ENCODE measurements around the gene RAB24. TPM values are rescaled to one million over a fixed set of nuclear protein-coding genes. Genes with fewer than 3 reads are reported as not detected.
A peak's percentile ranks its signal among the peaks of the same experiment; 100 is the strongest.

The RAB24 gene
- total and polyA plus RNA-seq, 4 donors = 8.5 to 19.0 (median 12.0) TPM

DNA sequence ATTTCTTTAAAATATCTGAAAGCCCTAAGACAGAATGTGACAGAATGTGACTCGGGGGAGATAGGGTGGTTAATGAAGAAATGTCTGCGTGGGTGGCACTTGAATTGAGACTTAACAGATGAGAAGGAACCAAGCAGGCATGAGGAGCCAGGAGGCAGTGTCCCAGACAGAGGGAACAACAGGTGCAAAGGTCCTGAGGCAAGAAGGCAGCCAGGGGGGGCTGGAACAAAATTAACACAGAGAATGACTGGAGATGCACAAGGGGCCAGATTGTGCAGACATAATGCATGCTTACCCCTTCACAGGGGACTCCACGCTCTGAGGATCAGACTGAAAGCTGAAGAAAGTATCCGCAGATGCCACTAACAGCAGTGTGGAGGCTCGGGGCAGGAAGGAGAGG lies 46.2 kb upstream of the RAB24 start:
- Histone ChIP-seq H3K27me3 (ENCODE audit: control insufficient read depth in 4 of 4, insufficient read depth in 4 of 4, low read length in 3 of 4) (no peaks in the 10 kb centered on the region), H3K4me1 (ENCODE audit: control insufficient read depth in 4 of 4, insufficient read depth in 4 of 4, low read length in 3 of 4) (peaks cover 15 to 62% (median 52%) of the 10 kb centered on the region in 4 donors), H3K27ac (ENCODE audit: low read depth in 1 of 2, low read length in 2 of 2) (peak overlapping the region in 1 of 2 donors; percentile 3), H3K36me3 (ENCODE audit: control insufficient read depth in 4 of 4, insufficient read depth in 3 of 4, low read depth in 1 of 4, low read length in 3 of 4) (peaks cover 0 to 9% (median 1%) of the 10 kb centered on the region in 4 donors), H3K4me3 (ENCODE audit: low read depth in 1 of 3, low read length in 3 of 3) (peak overlapping the region in 2 of 3 donors; percentile 75 to 99), H3K9me3 (ENCODE audit: control insufficient read depth in 4 of 4, low read length in 3 of 4) (no peaks in the 10 kb centered on the region), H3K9ac (ENCODE audit: low read depth in 1 of 2, low read length in 2 of 2) (no peak overlapping the region)
- WGBS = 83% methylated on average over 5 of the region's 5 CpGs
- DNase-seq (ENCODE audit: low spot score) = no peak
- no peak for TF ChIP-seq HNF4G (IDR thresholded peaks at IDR 0.05)
- TF ChIP-seq, protein P1, sequence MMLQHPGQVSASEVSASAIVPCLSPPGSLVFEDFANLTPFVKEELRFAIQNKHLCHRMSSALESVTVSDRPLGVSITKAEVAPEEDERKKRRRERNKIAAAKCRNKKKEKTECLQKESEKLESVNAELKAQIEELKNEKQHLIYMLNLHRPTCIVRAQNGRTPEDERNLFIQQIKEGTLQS (IDR thresholded peaks at IDR 0.05) = no peak
- TF ChIP-seq, protein P2, sequence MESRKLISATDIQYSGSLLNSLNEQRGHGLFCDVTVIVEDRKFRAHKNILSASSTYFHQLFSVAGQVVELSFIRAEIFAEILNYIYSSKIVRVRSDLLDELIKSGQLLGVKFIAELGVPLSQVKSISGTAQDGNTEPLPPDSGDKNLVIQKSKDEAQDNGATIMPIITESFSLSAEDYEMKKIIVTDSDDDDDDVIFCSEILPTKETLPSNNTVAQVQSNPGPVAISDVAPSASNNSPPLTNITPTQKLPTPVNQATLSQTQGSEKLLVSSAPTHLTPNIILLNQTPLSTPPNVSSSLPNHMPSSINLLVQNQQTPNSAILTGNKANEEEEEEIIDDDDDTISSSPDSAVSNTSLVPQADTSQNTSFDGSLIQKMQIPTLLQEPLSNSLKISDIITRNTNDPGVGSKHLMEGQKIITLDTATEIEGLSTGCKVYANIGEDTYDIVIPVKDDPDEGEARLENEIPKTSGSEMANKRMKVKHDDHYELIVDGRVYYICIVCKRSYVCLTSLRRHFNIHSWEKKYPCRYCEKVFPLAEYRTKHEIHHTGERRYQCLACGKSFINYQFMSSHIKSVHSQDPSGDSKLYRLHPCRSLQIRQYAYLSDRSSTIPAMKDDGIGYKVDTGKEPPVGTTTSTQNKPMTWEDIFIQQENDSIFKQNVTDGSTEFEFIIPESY (IDR thresholded peaks at IDR 0.05) = no peak
- no peak for TF ChIP-seq FOXA2 (IDR thresholded peaks at IDR 0.05)
- TF ChIP-seq HNF4A (conservative IDR thresholded peaks at IDR 0.05) = peak in 1 of 2 donors; percentile 2
- no peak for TF ChIP-seq RAD21 (IDR thresholded peaks at IDR 0.05)
- TF ChIP-seq, protein P3, sequence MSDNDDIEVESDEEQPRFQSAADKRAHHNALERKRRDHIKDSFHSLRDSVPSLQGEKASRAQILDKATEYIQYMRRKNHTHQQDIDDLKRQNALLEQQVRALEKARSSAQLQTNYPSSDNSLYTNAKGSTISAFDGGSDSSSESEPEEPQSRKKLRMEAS (IDR thresholded peaks at IDR 0.05) = no peak

DNA sequence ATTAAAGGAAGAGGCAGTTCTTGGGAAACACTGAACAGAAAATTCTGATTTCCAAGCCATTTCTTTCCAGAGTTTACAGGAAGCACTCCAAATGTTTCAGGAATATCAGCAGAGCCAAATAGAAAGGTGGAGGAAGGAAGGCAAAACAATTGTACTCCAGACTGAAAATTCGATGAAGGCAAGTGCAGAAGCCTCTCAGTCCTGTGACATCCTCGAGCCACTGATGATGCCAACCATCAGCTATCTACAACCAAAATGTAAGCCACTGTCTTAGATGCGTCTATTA lies 45.8 kb upstream of the RAB24 start:
- no peak for DNase-seq (ENCODE audit: low spot score)
- Histone ChIP-seq H3K36me3 (ENCODE audit: control insufficient read depth in 4 of 4, insufficient read depth in 3 of 4, low read depth in 1 of 4, low read length in 3 of 4) (peaks cover 0 to 9% (median 2%) of the 10 kb centered on the region in 4 donors), H3K4me3 (ENCODE audit: low read depth in 1 of 3, low read length in 3 of 3) (no peak overlapping the region), H3K9me3 (ENCODE audit: control insufficient read depth in 4 of 4, low read length in 3 of 4) (no peaks in the 10 kb centered on the region), H3K4me1 (ENCODE audit: control insufficient read depth in 4 of 4, insufficient read depth in 4 of 4, low read length in 3 of 4) (peaks cover 14 to 57% (median 48%) of the 10 kb centered on the region in 4 donors), H3K9ac (ENCODE audit: low read depth in 1 of 2, low read length in 2 of 2) (no peak overlapping the region), H3K27me3 (ENCODE audit: control insufficient read depth in 4 of 4, insufficient read depth in 4 of 4, low read length in 3 of 4) (no peaks in the 10 kb centered on the region), H3K27ac (ENCODE audit: low read depth in 1 of 2, low read length in 2 of 2) (no peak overlapping the region)
- WGBS = 66% methylated on average over 3 of the region's 3 CpGs
- TF ChIP-seq, protein P3 (IDR thresholded peaks at IDR 0.05) = no peak
- TF ChIP-seq RAD21 (IDR thresholded peaks at IDR 0.05) (no peak), GABPA (IDR thresholded peaks at IDR 0.05 in 1 of 2, conservative IDR thresholded peaks at IDR 0.05 in 1 of 2) (no peak), RXRA (IDR thresholded peaks at IDR 0.05) (no peak), HNF4G (IDR thresholded peaks at IDR 0.05) (no peak), EGR1 (IDR thresholded peaks at IDR 0.05; ENCODE audit: low read depth in 2 of 2) (no peak), FOXA2 (IDR thresholded peaks at IDR 0.05) (no peak), NR2F2 (IDR thresholded peaks at IDR 0.05) (no peak), HNF4A (conservative IDR thresholded peaks at IDR 0.05) (no peak), FOXA1 (IDR thresholded peaks at IDR 0.05) (no peak), YY1 (IDR thresholded peaks at IDR 0.05) (no peak), JUND (IDR thresholded peaks at IDR 0.05) (no peak), TAF1 (conservative IDR thresholded peaks at IDR 0.05) (no peak), SP1 (IDR thresholded peaks at IDR 0.05) (no peak)
- TF ChIP-seq, protein P4, sequence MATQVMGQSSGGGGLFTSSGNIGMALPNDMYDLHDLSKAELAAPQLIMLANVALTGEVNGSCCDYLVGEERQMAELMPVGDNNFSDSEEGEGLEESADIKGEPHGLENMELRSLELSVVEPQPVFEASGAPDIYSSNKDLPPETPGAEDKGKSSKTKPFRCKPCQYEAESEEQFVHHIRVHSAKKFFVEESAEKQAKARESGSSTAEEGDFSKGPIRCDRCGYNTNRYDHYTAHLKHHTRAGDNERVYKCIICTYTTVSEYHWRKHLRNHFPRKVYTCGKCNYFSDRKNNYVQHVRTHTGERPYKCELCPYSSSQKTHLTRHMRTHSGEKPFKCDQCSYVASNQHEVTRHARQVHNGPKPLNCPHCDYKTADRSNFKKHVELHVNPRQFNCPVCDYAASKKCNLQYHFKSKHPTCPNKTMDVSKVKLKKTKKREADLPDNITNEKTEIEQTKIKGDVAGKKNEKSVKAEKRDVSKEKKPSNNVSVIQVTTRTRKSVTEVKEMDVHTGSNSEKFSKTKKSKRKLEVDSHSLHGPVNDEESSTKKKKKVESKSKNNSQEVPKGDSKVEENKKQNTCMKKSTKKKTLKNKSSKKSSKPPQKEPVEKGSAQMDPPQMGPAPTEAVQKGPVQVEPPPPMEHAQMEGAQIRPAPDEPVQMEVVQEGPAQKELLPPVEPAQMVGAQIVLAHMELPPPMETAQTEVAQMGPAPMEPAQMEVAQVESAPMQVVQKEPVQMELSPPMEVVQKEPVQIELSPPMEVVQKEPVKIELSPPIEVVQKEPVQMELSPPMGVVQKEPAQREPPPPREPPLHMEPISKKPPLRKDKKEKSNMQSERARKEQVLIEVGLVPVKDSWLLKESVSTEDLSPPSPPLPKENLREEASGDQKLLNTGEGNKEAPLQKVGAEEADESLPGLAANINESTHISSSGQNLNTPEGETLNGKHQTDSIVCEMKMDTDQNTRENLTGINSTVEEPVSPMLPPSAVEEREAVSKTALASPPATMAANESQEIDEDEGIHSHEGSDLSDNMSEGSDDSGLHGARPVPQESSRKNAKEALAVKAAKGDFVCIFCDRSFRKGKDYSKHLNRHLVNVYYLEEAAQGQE (IDR thresholded peaks at IDR 0.05) = no peak
- TF ChIP-seq, protein P1 (IDR thresholded peaks at IDR 0.05) = no peak
- TF ChIP-seq, protein P5, sequence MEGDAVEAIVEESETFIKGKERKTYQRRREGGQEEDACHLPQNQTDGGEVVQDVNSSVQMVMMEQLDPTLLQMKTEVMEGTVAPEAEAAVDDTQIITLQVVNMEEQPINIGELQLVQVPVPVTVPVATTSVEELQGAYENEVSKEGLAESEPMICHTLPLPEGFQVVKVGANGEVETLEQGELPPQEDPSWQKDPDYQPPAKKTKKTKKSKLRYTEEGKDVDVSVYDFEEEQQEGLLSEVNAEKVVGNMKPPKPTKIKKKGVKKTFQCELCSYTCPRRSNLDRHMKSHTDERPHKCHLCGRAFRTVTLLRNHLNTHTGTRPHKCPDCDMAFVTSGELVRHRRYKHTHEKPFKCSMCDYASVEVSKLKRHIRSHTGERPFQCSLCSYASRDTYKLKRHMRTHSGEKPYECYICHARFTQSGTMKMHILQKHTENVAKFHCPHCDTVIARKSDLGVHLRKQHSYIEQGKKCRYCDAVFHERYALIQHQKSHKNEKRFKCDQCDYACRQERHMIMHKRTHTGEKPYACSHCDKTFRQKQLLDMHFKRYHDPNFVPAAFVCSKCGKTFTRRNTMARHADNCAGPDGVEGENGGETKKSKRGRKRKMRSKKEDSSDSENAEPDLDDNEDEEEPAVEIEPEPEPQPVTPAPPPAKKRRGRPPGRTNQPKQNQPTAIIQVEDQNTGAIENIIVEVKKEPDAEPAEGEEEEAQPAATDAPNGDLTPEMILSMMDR (IDR thresholded peaks at IDR 0.05; ENCODE audit: low read depth, low read length, missing input control) = no peak
- TF ChIP-seq, protein P2 (IDR thresholded peaks at IDR 0.05) = no peak
